Measurements from ENCODE around the gene PI4K2A.

The PI4K2A gene

GRCh38 chr10:97717627-97718026, 77.2 kb downstream of the PI4K2A start:
- Histone ChIP-seq H3K4me2 (ENCODE audit: low read length) (no peak overlapping the region), H3K9me2 (ENCODE audit: low read depth, low read length) (no peaks in the 10 kb centered on the region), H3K9me3 (ENCODE audit: low read length) (no peaks in the 10 kb centered on the region), H2AFZ (ENCODE audit: low read length) (no peak overlapping the region), H3K9ac (ENCODE audit: low read length) (no peak overlapping the region), H3K36me3 (ENCODE audit: insufficient read depth, low read length) (no peaks in the 10 kb centered on the region), H3K4me1 (ENCODE audit: insufficient read depth, low read length, severe bottlenecking) (no peaks in the 10 kb centered on the region), H3K4me3 (ENCODE audit: low read depth, low read length, poor library complexity, severe bottlenecking) (no peak overlapping the region), H3K27ac (ENCODE audit: low read depth, low read length, poor library complexity, severe bottlenecking) (no peak overlapping the region), H3K27me3 (ENCODE audit: insufficient read depth, low read length) (no peaks in the 10 kb centered on the region), H3K79me2 (ENCODE audit: insufficient read depth, low read length) (no peaks in the 10 kb centered on the region), H4K20me1 (ENCODE audit: insufficient read depth, low read length) (no peaks in the 10 kb centered on the region), H3F3A (ENCODE audit: insufficient read depth, low read length) (no peaks in the 10 kb centered on the region)
- TF ChIP-seq EZH2 (IDR thresholded peaks at IDR 0.05; ENCODE audit: borderline replicate concordance, low read length) (no peak), CTCF (IDR thresholded peaks at IDR 0.05; ENCODE audit: low read length) (no peak)

GRCh38 chr10:97718178-97718577, 77.7 kb downstream of the PI4K2A start:
- H2AFZ ChIP-seq (ENCODE audit: low read length), result no peak overlapping the region
- H3F3A ChIP-seq (ENCODE audit: insufficient read depth, low read length), result no peaks in the 10 kb centered on the region
- H3K9me2 ChIP-seq (ENCODE audit: low read depth, low read length), result no peaks in the 10 kb centered on the region
- no peak overlapping the region for H3K9ac ChIP-seq (ENCODE audit: low read length)
- no peaks in the 10 kb centered on the region for H3K36me3 ChIP-seq (ENCODE audit: insufficient read depth, low read length)
- no peaks in the 10 kb centered on the region for H3K4me1 ChIP-seq (ENCODE audit: insufficient read depth, low read length, severe bottlenecking)
- H3K4me2 ChIP-seq (ENCODE audit: low read length), result no peak overlapping the region
- no peaks in the 10 kb centered on the region for H3K27me3 ChIP-seq (ENCODE audit: insufficient read depth, low read length)
- H3K9me3 ChIP-seq (ENCODE audit: low read length), result no peaks in the 10 kb centered on the region
- H3K27ac ChIP-seq (ENCODE audit: low read depth, low read length, poor library complexity, severe bottlenecking), result no peak overlapping the region
- no peaks in the 10 kb centered on the region for H3K79me2 ChIP-seq (ENCODE audit: insufficient read depth, low read length)
- H3K4me3 ChIP-seq (ENCODE audit: low read depth, low read length, poor library complexity, severe bottlenecking), result no peak overlapping the region
- TF ChIP-seq EZH2 (IDR thresholded peaks at IDR 0.05; ENCODE audit: borderline replicate concordance, low read length), result no peak
- TF ChIP-seq CTCF (IDR thresholded peaks at IDR 0.05; ENCODE audit: low read length), result no peak
- H4K20me1 ChIP-seq (ENCODE audit: insufficient read depth, low read length), result no peaks in the 10 kb centered on the region

GRCh38 chr10:97718659-97719142, 78.2 kb downstream of the PI4K2A start:
- Histone ChIP-seq H4K20me1 (ENCODE audit: insufficient read depth, low read length) (no peaks in the 10 kb centered on the region), H3K9ac (ENCODE audit: low read length) (no peak overlapping the region), H3K36me3 (ENCODE audit: insufficient read depth, low read length) (no peaks in the 10 kb centered on the region), H3K4me3 (ENCODE audit: low read depth, low read length, poor library complexity, severe bottlenecking) (no peak overlapping the region), H3K4me1 (ENCODE audit: insufficient read depth, low read length, severe bottlenecking) (no peaks in the 10 kb centered on the region), H3F3A (ENCODE audit: insufficient read depth, low read length) (no peaks in the 10 kb centered on the region), H3K9me2 (ENCODE audit: low read depth, low read length) (no peaks in the 10 kb centered on the region), H3K9me3 (ENCODE audit: low read length) (no peaks in the 10 kb centered on the region), H3K27me3 (ENCODE audit: insufficient read depth, low read length) (no peaks in the 10 kb centered on the region), H3K27ac (ENCODE audit: low read depth, low read length, poor library complexity, severe bottlenecking) (no peak overlapping the region), H2AFZ (ENCODE audit: low read length) (no peak overlapping the region), H3K4me2 (ENCODE audit: low read length) (no peak overlapping the region), H3K79me2 (ENCODE audit: insufficient read depth, low read length) (no peaks in the 10 kb centered on the region)
- no peak for TF ChIP-seq CTCF (IDR thresholded peaks at IDR 0.05; ENCODE audit: low read length)
- no peak for TF ChIP-seq EZH2 (IDR thresholded peaks at IDR 0.05; ENCODE audit: borderline replicate concordance, low read length)
